GM23338 (cell line): ENCODE data around the gene PAH. TPM values are rescaled to one million over a fixed set of nuclear protein-coding genes. Genes with fewer than 3 reads are reported as not detected.

Source experiments
- ATAC-seq: fragments of 200-7000 bp; cut with Tn5 transposase; 3 replicates; pipeline ENCODE4 v1.9.1; 2020
- DNase-seq: peaks from one replicate; pipeline ENCODE4 v3.0.0-alpha.2; 2015; ENCODE audit warnings: low spot score
- H2AFZ ChIP-seq: fragments of 200-600 bp; sonication (generic); 2 replicates; pipeline ENCODE4 v1.8.0; 2016; ENCODE audit warnings: antibody characterized with exemption, mild to moderate bottlenecking, moderate library complexity
- H3F3A ChIP-seq: fragments of 200-600 bp; sonication (generic); replicated peaks from 2 replicates; pipeline ENCODE4 v1.8.0; 2017; ENCODE audit warnings: antibody characterized with exemption, mixed run types, low read depth
- H3K27ac ChIP-seq: fragments of 200-600 bp; sonication (generic); 2 replicates; pipeline ENCODE4 v1.6.1; 2016; ENCODE audit warnings: low read depth
- H3K27me3 ChIP-seq: fragments of 200-600 bp; sonication (generic); 2 replicates; pipeline ENCODE4 v1.8.0; 2016; ENCODE audit warnings: mild to moderate bottlenecking, mixed run types, moderate library complexity; ENCODE audit not compliant: insufficient read depth
- H3K36me3 ChIP-seq: fragments of 200-600 bp; sonication (generic); 2 replicates; pipeline ENCODE4 v1.8.0; 2016; ENCODE audit warnings: mild to moderate bottlenecking; ENCODE audit not compliant: insufficient read depth
- H3K4me1 ChIP-seq: fragments of 200-600 bp; sonication (generic); 2 replicates; pipeline ENCODE4 v1.8.0; 2016; ENCODE audit warnings: mild to moderate bottlenecking, moderate library complexity; ENCODE audit not compliant: insufficient read depth
- H3K4me2 ChIP-seq: fragments of 200-600 bp; sonication (generic); 2 replicates; pipeline ENCODE4 v1.7.1; 2017; ENCODE audit warnings: mixed run types
- H3K4me3 ChIP-seq: fragments of 200-600 bp; sonication (generic); 2 replicates; pipeline ENCODE4 v1.6.1; 2016; ENCODE audit warnings: mixed run types
- H3K79me2 ChIP-seq: fragments of 200-600 bp; sonication (generic); replicated peaks from 2 replicates; pipeline ENCODE4 v1.8.0; 2017; ENCODE audit warnings: mild to moderate bottlenecking; ENCODE audit not compliant: insufficient read depth
- H3K9me2 ChIP-seq: fragments of 200-600 bp; sonication (generic); 2 replicates; pipeline ENCODE4 v1.8.0; 2017; ENCODE audit not compliant: insufficient read depth
- H4K20me1 ChIP-seq: fragments of 200-600 bp; sonication (generic); replicated peaks from 2 replicates; pipeline ENCODE4 v1.8.0; 2017; ENCODE audit warnings: mild to moderate bottlenecking; ENCODE audit not compliant: insufficient read depth
- H3K27ac Mint-ChIP-seq: 2 replicates; pipeline ENCODE4 v1.8.0; 2020; ENCODE audit warnings: inconsistent platforms, mild to moderate bottlenecking, moderate library complexity, mixed read lengths
- H3K27me3 Mint-ChIP-seq: 3 replicates; pipeline ENCODE4 v1.8.0; 2022; ENCODE audit warnings: low read depth, mild to moderate bottlenecking, moderate library complexity, mixed read lengths, inconsistent platforms; ENCODE audit not compliant: insufficient read depth, poor library complexity
- H3K36me3 Mint-ChIP-seq: 3 replicates; pipeline ENCODE4 v1.8.0; 2021; ENCODE audit warnings: low read depth, mild to moderate bottlenecking, inconsistent platforms, moderate library complexity, mixed read lengths
- H3K4me1 Mint-ChIP-seq: 3 replicates; pipeline ENCODE4 v1.8.0; 2020; ENCODE audit warnings: mild to moderate bottlenecking, inconsistent platforms, mixed read lengths
- H3K4me3 Mint-ChIP-seq: 3 replicates; pipeline ENCODE4 v1.8.0; 2021; ENCODE audit warnings: moderate library complexity, mild to moderate bottlenecking, inconsistent platforms, mixed read lengths
- H3K9me3 Mint-ChIP-seq: 3 replicates; pipeline ENCODE4 v1.8.0; 2020; ENCODE audit warnings: moderate library complexity, mild to moderate bottlenecking, inconsistent platforms, mixed read lengths
- CREB1 ChIP-seq: fragments of 250-450 bp; sonication (Bioruptor Pico); IDR thresholded peaks from 2 replicates; pipeline ENCODE4 v1.5.0; 2020; ENCODE audit warnings: low read depth, mild to moderate bottlenecking, moderate library complexity
- JUNB ChIP-seq: IDR thresholded peaks from one replicate; pipeline ENCODE4 v1.6.1; 2016; ENCODE audit warnings: antibody characterized with exemption; ENCODE audit not compliant: unreplicated experiment
- POLR2AphosphoS5 ChIP-seq: IDR thresholded peaks from 2 replicates; pipeline ENCODE4 v1.6.1; 2016; ENCODE audit warnings: antibody characterized with exemption, low read depth
- ZNF331 ChIP-seq: fragments of 250-450 bp; sonication (Bioruptor Pico); IDR thresholded peaks from 2 replicates; pipeline ENCODE4 v1.5.0; 2020; ENCODE audit warnings: low read depth, mild to moderate bottlenecking, moderate library complexity
- polyA plus RNA-seq: library from polyadenylated mRNA; unstranded; fragments of >200 nt; fragmentation: Nextera tagmentation; extraction: Ambion mirVana; gene quantifications from 2 replicates; pipeline ENCODE4 v1.2.1, GENCODE V29; 2016
- total RNA-seq: library from RNA; depleted of rRNA; stranded (reverse); fragments of >200 nt; shearing (Covaris generic); gene quantifications from 2 replicates; pipeline ENCODE4 v1.2.3, GENCODE V29; 2014
- TF ChIP-seq, protein P1 (sequence below), 2 experiments: fragments of 200-600 bp in 1 of 2; sonication (generic) in 1 of 2; conservative IDR thresholded peaks; 2 replicates each; pipeline versions ENCODE4 v1.5.1 to v1.6.1; 2016 to 2017; ENCODE audit warnings: antibody characterized with exemption in 2 of 2, low read depth in 2 of 2, mild to moderate bottlenecking in 2 of 2, moderate library complexity in 1 of 2
- TF ChIP-seq, protein P2 (sequence below): IDR thresholded peaks from 2 replicates; pipeline ENCODE4 v1.6.1; 2016; ENCODE audit warnings: antibody characterized with exemption

The PAH gene
- total and polyA plus RNA-seq, 2 experiments from 2014 or later, result 3.7 to 4.8 TPM

DNA sequence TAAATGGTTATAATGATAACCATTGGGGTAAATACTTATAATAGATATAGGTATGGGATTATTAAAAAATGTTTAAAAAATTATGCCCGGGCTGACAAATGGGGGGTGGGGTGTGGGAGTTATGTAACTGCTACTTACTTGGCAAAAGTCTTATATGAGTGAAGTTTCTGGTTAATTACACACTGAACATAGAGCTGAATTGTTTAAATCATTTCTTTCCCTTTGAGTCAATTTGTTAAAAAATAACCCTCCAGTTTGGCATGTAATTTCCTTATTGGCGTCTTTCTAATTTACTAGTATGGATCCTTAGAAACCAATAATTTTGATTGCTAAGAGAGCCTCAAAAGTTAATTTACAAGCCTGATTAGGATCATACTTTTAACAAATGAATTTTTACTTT is 16.7 kb downstream of the PAH start:
- Histone ChIP-seq H3K9me2 (peaks cover 5% of the 10 kb centered on the region; the same call in 1 of the 2 replicates), H3K27ac (no peak overlapping the region), H3K27me3 (no peaks in the 10 kb centered on the region), H3F3A (no peaks in the 10 kb centered on the region), H4K20me1 (no peaks in the 10 kb centered on the region), H3K36me3 (no peaks in the 10 kb centered on the region), H3K79me2 (no peaks in the 10 kb centered on the region), H3K4me2 (no peak overlapping the region), H3K4me1 (no peaks in the 10 kb centered on the region), H2AFZ (no peak overlapping the region), H3K4me3 (no peak overlapping the region)
- Mint-ChIP-seq H3K36me3 (no peaks in the 10 kb centered on the region), H3K9me3 (no peaks in the 10 kb centered on the region), H3K4me1 (no peaks in the 10 kb centered on the region), H3K27ac (no peak overlapping the region), H3K4me3 (no peak overlapping the region), H3K27me3 (peaks cover 2% of the 10 kb centered on the region)
- DNase-seq (no peak), ATAC-seq (no peak)
- TF ChIP-seq ZNF331 (no peak), JUNB (no peak), POLR2AphosphoS5 (no peak), CREB1 (CRISPR knock-in tag) (no peak)
- TF ChIP-seq, protein P1, sequence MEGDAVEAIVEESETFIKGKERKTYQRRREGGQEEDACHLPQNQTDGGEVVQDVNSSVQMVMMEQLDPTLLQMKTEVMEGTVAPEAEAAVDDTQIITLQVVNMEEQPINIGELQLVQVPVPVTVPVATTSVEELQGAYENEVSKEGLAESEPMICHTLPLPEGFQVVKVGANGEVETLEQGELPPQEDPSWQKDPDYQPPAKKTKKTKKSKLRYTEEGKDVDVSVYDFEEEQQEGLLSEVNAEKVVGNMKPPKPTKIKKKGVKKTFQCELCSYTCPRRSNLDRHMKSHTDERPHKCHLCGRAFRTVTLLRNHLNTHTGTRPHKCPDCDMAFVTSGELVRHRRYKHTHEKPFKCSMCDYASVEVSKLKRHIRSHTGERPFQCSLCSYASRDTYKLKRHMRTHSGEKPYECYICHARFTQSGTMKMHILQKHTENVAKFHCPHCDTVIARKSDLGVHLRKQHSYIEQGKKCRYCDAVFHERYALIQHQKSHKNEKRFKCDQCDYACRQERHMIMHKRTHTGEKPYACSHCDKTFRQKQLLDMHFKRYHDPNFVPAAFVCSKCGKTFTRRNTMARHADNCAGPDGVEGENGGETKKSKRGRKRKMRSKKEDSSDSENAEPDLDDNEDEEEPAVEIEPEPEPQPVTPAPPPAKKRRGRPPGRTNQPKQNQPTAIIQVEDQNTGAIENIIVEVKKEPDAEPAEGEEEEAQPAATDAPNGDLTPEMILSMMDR (conservative IDR thresholded peaks at IDR 0.05; ENCODE audit: low read depth in 2 of 2), result no peak

DNA sequence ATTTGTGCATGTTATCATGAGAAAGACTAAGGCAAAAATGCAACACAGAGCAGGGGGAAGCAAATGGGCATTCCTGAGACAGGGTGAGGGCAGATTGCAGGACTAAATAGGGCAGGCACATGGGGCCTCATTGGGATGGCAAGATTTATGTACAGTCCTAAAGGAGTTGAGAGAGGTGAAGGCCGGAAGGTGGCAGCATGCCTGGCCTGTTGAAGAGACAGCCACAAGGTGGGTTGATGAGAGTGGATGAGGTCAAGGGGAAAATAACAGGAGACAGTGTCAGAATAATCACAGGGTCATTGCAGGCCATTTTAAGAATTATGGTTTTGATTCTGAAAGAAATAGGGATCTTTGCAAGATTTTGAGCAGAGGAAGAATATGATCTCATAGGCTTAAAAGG is 21.0 kb downstream of the PAH start:
- Histone ChIP-seq H4K20me1 (no peaks in the 10 kb centered on the region), H3K36me3 (no peaks in the 10 kb centered on the region), H3K27me3 (no peaks in the 10 kb centered on the region), H2AFZ (no peak overlapping the region), H3F3A (no peaks in the 10 kb centered on the region), H3K9me2 (no peaks in the 10 kb centered on the region), H3K79me2 (no peaks in the 10 kb centered on the region), H3K4me3 (no peak overlapping the region), H3K27ac (no peak overlapping the region), H3K4me1 (no peaks in the 10 kb centered on the region), H3K4me2 (no peak overlapping the region)
- DNase-seq (peak; percentile 39), ATAC-seq (peak; percentile 67)
- Mint-ChIP-seq H3K9me3 (no peaks in the 10 kb centered on the region), H3K36me3 (no peaks in the 10 kb centered on the region), H3K4me1 (no peaks in the 10 kb centered on the region), H3K27ac (no peak overlapping the region), H3K27me3 (peaks cover 2% of the 10 kb centered on the region), H3K4me3 (no peak overlapping the region)
- TF ChIP-seq, protein P2, sequence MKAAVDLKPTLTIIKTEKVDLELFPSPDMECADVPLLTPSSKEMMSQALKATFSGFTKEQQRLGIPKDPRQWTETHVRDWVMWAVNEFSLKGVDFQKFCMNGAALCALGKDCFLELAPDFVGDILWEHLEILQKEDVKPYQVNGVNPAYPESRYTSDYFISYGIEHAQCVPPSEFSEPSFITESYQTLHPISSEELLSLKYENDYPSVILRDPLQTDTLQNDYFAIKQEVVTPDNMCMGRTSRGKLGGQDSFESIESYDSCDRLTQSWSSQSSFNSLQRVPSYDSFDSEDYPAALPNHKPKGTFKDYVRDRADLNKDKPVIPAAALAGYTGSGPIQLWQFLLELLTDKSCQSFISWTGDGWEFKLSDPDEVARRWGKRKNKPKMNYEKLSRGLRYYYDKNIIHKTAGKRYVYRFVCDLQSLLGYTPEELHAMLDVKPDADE, result no peak
- TF ChIP-seq, protein P1 (conservative IDR thresholded peaks at IDR 0.05; ENCODE audit: low read depth in 2 of 2), result peak; percentile 25 to 56; a peak in 3 of 4 replicates
- no peak for TF ChIP-seq ZNF331
